Peyer's patch (tissue), 4 donors: Measurements from ENCODE around the gene PPP1R13B.

Source experiments
- CTCF ChIP-seq, 6 experiments: fragments of 450-650 bp in 4 of 6; fragments of 200-600 bp in 2 of 6; sonication (generic) in 1 of 6; IDR thresholded peaks; one replicate each; pipeline ENCODE4 v1.5.1; 2017 to 2019; ENCODE audit warnings: antibody characterized with exemption in 6 of 6, mild to moderate bottlenecking in 3 of 6, moderate library complexity in 1 of 6
- POLR2A ChIP-seq, 2 donors: fragments of 450-650 bp; IDR thresholded peaks; one replicate each; pipeline ENCODE4 v1.5.1; 2017; ENCODE audit warnings: antibody characterized with exemption in 2 of 2, mild to moderate bottlenecking in 2 of 2, moderate library complexity in 2 of 2

DNA sequence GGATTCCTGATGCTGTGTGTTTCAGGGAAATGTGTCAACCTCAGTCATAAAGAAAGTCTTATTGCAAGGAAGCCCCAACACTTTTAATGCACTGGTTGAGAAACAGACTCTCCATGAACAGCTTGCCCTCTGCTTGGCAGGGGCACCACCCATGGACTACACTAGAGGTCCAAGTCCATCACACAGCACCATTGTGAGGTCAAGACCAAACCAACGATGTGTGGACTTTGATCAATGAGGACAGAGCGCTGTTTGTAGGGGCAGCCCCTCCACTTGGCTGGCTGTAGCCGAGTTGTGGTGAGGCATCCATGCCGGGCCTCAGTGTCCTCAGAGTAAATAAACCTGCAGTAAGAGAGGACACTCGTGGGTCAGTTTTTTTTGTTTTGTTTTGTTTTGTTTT lies 102.0 kb downstream of the PPP1R13B start:
- TF ChIP-seq CTCF (IDR thresholded peaks at IDR 0.05) = no peak
- TF ChIP-seq POLR2A (IDR thresholded peaks at IDR 0.05) = no peak
